Activated CD4-positive, CD25-positive, alpha-beta regulatory T cell treated with anti-CD3 and anti-CD28 coated beads, Interleukin-2, amount 50 U/mL, for 16 hours (primary cell): ENCODE data around the gene HGF.

Experiments
- DNase-seq: peaks from one replicate; pipeline ENCODE4 v3.0.0-alpha.2; 2020; ENCODE audit warnings: low read depth, low spot score

Gene HGF

GRCh38 chr7:81719865-81720264 is 50.0 kb downstream of the HGF start:
- DNase-seq, result no peak

- DNase-seq, result no peak
Measured at GRCh38 chr7:81715984-81716588, 53.8 kb downstream of the HGF start.

- no peak for DNase-seq
Measured at GRCh38 chr7:81714306-81714705, 55.5 kb downstream of the HGF start.

GRCh38 chr7:81710751-81711150 is 59.1 kb downstream of the HGF start:
- DNase-seq, result no peak

GRCh38 chr7:81709836-81710235 is 60.0 kb downstream of the HGF start:
- DNase-seq, result no peak

- DNase-seq, result no peak
Measured at GRCh38 chr7:81707966-81708365, 61.9 kb downstream of the HGF start.

- no peak for DNase-seq
Measured at GRCh38 chr7:81707196-81707595, 62.7 kb downstream of the HGF start.

GRCh38 chr7:81705206-81705605 is 64.6 kb downstream of the HGF start:
- no peak for DNase-seq

GRCh38 chr7:81704595-81704994 is 65.3 kb downstream of the HGF start:
- DNase-seq, result no peak

GRCh38 chr7:81698965-81699364 is 70.9 kb downstream of the HGF start:
- no peak for DNase-seq

GRCh38 chr7:81694711-81695110 is 75.1 kb downstream of the HGF start:
- no peak for DNase-seq

GRCh38 chr7:81693894-81694293 is 76.0 kb downstream of the HGF start:
- no peak for DNase-seq

- DNase-seq, result no peak
Measured at GRCh38 chr7:81693080-81693479, 76.8 kb downstream of the HGF start.

- no peak for DNase-seq
Measured at GRCh38 chr7:81692146-81692905, 77.5 kb downstream of the HGF start.

GRCh38 chr7:81691199-81691821 is 78.5 kb downstream of the HGF start:
- DNase-seq, result no peak

- DNase-seq, result no peak
Measured at GRCh38 chr7:81690688-81691087, 79.2 kb downstream of the HGF start.

GRCh38 chr7:81690251-81690650 is 79.6 kb downstream of the HGF start:
- no peak for DNase-seq

- DNase-seq, result no peak
Measured at GRCh38 chr7:81688622-81689411, 81.0 kb downstream of the HGF start.

GRCh38 chr7:81687062-81687461 is 82.8 kb downstream of the HGF start:
- no peak for DNase-seq

- DNase-seq, result no peak
Measured at GRCh38 chr7:81685270-81685868, 84.5 kb downstream of the HGF start.

- no peak for DNase-seq
Measured at GRCh38 chr7:81684514-81685269, 85.2 kb downstream of the HGF start.
